Loucy (cell line): Measurements from ENCODE around the gene DIABLO.

Source experiments
- EZH2phosphoT487 ChIP-seq: fragments of 200-600 bp; IDR thresholded peaks from 2 replicates; pipeline ENCODE4 v1.6.1; 2018; ENCODE audit warnings: antibody characterized with exemption, mild to moderate bottlenecking, moderate library complexity, borderline replicate concordance
- TF ChIP-seq, protein P1 (sequence below): fragments of 200-600 bp; sonication (generic); conservative IDR thresholded peaks from 2 replicates; pipeline ENCODE4 v1.5.1; 2014; ENCODE audit warnings: mild to moderate bottlenecking, antibody characterized with exemption, low read length

DNA sequence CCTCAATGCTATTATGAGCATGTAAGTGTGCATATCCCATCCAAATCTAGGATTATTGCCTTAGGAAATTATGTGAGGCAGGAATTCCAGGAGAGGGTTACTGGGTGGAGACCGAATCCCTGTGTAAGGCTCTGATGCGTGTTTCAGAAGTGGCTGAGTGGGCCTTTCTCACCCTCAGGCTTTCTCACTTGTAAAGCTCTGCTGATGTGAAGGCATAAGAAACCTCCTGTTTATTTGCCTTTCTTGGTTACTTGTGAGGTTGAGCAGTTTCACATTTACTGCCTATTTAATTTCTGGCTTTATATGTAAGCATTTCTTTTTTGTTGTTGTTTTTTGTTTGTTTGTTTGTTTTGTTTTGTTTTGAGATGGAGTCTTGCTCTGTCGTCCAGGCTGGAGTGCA lies 62.9 kb downstream of the DIABLO start:
- TF ChIP-seq, protein P1, sequence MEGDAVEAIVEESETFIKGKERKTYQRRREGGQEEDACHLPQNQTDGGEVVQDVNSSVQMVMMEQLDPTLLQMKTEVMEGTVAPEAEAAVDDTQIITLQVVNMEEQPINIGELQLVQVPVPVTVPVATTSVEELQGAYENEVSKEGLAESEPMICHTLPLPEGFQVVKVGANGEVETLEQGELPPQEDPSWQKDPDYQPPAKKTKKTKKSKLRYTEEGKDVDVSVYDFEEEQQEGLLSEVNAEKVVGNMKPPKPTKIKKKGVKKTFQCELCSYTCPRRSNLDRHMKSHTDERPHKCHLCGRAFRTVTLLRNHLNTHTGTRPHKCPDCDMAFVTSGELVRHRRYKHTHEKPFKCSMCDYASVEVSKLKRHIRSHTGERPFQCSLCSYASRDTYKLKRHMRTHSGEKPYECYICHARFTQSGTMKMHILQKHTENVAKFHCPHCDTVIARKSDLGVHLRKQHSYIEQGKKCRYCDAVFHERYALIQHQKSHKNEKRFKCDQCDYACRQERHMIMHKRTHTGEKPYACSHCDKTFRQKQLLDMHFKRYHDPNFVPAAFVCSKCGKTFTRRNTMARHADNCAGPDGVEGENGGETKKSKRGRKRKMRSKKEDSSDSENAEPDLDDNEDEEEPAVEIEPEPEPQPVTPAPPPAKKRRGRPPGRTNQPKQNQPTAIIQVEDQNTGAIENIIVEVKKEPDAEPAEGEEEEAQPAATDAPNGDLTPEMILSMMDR, result no peak
- TF ChIP-seq EZH2phosphoT487, result no peak
